Erythroblast (primary cell): ENCODE data around the gene ACSF3.

Experiments used
- GATA1 ChIP-seq: IDR thresholded peaks from 2 replicates; pipeline ENCODE4 v1.6.1; 2011; ENCODE audit warnings: low read depth, mild to moderate bottlenecking, control low read depth, low read length, moderate library complexity
- POLR2A ChIP-seq: IDR thresholded peaks from 2 replicates; pipeline ENCODE4 v1.6.1; 2011; ENCODE audit warnings: mild to moderate bottlenecking, low read length

DNA sequence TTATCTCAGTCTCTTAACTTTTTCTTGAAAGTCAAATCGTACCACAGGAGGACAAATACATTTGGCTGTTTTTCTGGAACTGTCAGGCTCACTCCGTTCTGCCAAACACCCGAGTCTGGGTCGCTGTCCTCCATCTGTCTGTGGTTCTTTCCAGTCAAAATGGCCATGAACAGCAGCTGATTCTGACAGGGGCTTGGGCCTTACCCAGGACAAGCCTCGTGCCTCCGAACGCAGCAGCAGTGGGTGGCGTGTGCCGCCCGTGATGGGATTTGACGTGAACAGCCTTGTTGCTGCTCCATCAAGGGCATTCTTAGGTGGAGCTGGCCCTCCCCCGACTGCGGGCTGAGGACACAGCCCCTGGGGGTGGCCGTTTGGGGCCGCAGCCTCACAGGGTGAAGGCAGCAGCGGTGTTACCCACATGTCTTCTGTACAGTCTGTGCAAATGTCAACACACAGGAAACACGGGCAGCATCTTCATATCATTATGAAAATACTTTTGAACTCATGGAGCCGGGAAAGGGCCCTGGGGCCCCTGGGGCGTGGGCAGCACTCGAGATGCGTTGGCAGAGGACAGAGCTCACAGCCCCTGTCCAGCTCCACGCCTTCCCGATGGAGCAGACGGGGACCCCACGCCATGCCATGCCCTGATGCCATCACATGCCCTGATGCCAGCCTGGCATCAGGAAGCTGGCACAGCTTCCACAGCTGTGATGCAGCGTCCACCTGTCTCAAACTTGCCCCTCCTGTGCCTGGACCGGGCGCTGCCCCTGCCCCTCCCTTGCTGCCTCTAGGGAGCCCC is 8.6 kb upstream of the ACSF3 start:
- TF ChIP-seq POLR2A (no peak), GATA1 (no peak)
